ENCODE results near the gene CBARP.

- TF ChIP-seq CTCF (IDR thresholded peaks at IDR 0.05) (no peak), POLR2A (IDR thresholded peaks at IDR 0.05) (no peak)
These were observed 20.3 kb upstream of the CBARP start for GRCh38 chr19:1258163-1258492.
